ENCODE measurements around the gene IL1A.

DNA sequence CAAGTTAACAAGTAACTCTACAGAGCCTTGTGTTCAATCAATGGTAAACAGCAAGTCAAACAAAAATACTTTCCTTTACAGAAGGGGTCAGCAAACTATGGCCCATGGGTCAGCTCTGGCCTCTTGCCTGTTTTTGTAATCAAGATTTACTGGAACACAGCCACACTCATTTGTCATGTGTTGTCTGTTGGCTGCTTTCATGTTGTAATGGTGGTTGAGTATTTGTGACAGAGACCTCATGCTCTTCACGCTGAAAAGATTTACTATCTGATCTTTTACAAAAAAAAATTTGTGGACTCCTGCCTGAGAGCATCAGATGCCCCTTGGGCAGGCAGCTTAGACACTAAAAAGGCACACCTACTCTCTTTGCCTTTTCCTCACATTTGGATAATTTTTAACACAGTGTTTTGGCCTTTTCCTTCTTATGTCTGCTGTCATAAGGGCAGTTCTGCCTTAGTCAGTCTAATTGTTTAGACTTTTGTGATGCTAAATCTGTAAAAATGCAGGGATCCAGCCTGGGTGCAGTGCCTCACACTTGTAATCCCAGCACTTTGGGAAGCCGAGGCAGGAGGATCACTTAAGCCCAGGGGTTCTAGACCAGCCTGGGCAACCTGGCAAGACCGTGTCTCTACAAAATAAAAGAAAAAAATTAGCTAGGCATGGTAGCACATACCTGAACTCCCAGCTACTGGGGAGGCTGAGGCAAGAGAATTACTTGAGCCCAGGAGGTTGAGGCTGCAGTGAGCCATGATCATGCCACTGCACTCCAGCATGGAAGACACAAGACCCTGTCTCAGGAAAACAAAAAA, 34.0 kb upstream of the IL1A start:
- TF ChIP-seq, protein P1, sequence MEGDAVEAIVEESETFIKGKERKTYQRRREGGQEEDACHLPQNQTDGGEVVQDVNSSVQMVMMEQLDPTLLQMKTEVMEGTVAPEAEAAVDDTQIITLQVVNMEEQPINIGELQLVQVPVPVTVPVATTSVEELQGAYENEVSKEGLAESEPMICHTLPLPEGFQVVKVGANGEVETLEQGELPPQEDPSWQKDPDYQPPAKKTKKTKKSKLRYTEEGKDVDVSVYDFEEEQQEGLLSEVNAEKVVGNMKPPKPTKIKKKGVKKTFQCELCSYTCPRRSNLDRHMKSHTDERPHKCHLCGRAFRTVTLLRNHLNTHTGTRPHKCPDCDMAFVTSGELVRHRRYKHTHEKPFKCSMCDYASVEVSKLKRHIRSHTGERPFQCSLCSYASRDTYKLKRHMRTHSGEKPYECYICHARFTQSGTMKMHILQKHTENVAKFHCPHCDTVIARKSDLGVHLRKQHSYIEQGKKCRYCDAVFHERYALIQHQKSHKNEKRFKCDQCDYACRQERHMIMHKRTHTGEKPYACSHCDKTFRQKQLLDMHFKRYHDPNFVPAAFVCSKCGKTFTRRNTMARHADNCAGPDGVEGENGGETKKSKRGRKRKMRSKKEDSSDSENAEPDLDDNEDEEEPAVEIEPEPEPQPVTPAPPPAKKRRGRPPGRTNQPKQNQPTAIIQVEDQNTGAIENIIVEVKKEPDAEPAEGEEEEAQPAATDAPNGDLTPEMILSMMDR (IDR thresholded peaks at IDR 0.05 in 8 of 11, conservative IDR thresholded peaks at IDR 0.05 in 3 of 11): no peak
- no peak for TF ChIP-seq POLR2A (IDR thresholded peaks at IDR 0.05)
- no peak for TF ChIP-seq POLR2AphosphoS5 (IDR thresholded peaks at IDR 0.05)
